K562 (cell line): ENCODE data around the gene TOM1. TPM values are rescaled to one million over a fixed set of nuclear protein-coding genes. Genes with fewer than 3 reads are reported as not detected.

Source experiments
- ATAC-seq: fragments of 200-7000 bp; cut with Tn5 transposase; 3 replicates; pipeline ENCODE4 v1.9.1; 2020; ENCODE audit warnings: moderate library complexity
- BruUV-seq: library from RNA; stranded (reverse); fragments of 400-500 nt; replicated peaks from 2 replicates; lab custom pipeline; 2021; lab: Mats Ljungman, UMichigan
- CTCF ChIA-PET: fragments of 300-600 bp; formaldehyde crosslinking; extraction: SDS; loops from one replicate; lab custom pipeline; 2021; ENCODE audit warnings: low intra/inter-chr PET ratio; lab: Yijun Ruan, JAX
- POLR2A ChIA-PET: fragments of 300-600, 350-650 bp; sonication (Branson Sonifier 250); formaldehyde crosslinking; extraction: SDS; loops from one replicate; lab custom pipeline; 2021; ENCODE audit warnings: antibody characterized with exemption, inconsistent platforms; lab: Yijun Ruan, JAX
- DNase-seq, 4 experiments: peaks; one replicate each; pipeline versions ENCODE4 v3.0.0 to v3.0.0-alpha.2; 2011 to 2018; ENCODE audit warnings: low spot score in 3 of 4, mixed read lengths in 3 of 4; ENCODE audit errors: extremely low read depth in 1 of 4
- FAIRE-seq: peaks from 2 replicates; lab custom pipeline; 2011; peaks lifted over from hg19 to GRCh38; lab: Jason Lieb, UNC
- H2AFZ ChIP-seq: 2 replicates; pipeline ENCODE4 v1.6.0; 2011; ENCODE audit warnings: low read depth, low read length, control low read depth, inconsistent platforms
- H3K27ac ChIP-seq: fragments of 200-600 bp; 3 replicates; pipeline ENCODE4 v1.8.0; 2011; ENCODE audit warnings: low read depth, mild to moderate bottlenecking, control low read depth, inconsistent platforms, low read length, moderate library complexity, mixed read lengths; ENCODE audit errors: extremely low read depth
- H3K27me3 ChIP-seq, 2 experiments: fragments of 300-600 bp in 1 of 2; 2 replicates in 1 of 2; 3 replicates in 1 of 2; pipeline versions ENCODE4 v1.6.0 to v1.8.0; 2011; ENCODE audit warnings: inconsistent platforms in 2 of 2, low read length in 2 of 2, mild to moderate bottlenecking in 1 of 2, mixed read lengths in 1 of 2, moderate library complexity in 1 of 2; ENCODE audit not compliant: control insufficient read depth in 2 of 2, insufficient read depth in 2 of 2
- H3K36me3 ChIP-seq: fragments of 300-600 bp; 3 replicates; pipeline ENCODE4 v1.8.0; 2011; ENCODE audit warnings: mild to moderate bottlenecking, low read length, inconsistent platforms; ENCODE audit not compliant: control insufficient read depth, insufficient read depth
- H3K4me1 ChIP-seq, 2 experiments: fragments of 200-600 bp in 1 of 2; replicated peaks in 1 of 2; 2 replicates in 1 of 2; 3 replicates in 1 of 2; pipeline versions ENCODE4 v1.5.1 to v1.8.0; 2011; ENCODE audit warnings: inconsistent platforms in 2 of 2, low read length in 2 of 2, mild to moderate bottlenecking in 1 of 2, mixed read lengths in 1 of 2, moderate library complexity in 1 of 2; ENCODE audit not compliant: control insufficient read depth in 2 of 2, insufficient read depth in 2 of 2
- H3K4me2 ChIP-seq: 2 replicates; pipeline ENCODE4 v1.6.1; 2011; ENCODE audit warnings: low read length, control low read depth, inconsistent platforms, mixed read lengths; ENCODE audit not compliant: insufficient read depth
- H3K4me3 ChIP-seq: fragments of 200-600 bp; sonication (generic), shearing (Covaris generic); 2 replicates; pipeline ENCODE4 v1.5.1; 2016; ENCODE audit warnings: control low read depth, inconsistent platforms
- H3K79me2 ChIP-seq: fragments of 200-600 bp; 3 replicates; pipeline ENCODE4 v1.8.0; 2011; ENCODE audit warnings: low read length, inconsistent platforms; ENCODE audit not compliant: control insufficient read depth, insufficient read depth
- H3K9ac ChIP-seq, 2 experiments: 2 replicates each; pipeline versions ENCODE4 v1.6.0 to v1.6.1; 2011; ENCODE audit warnings: low read depth in 2 of 2, low read length in 2 of 2, control low read depth in 1 of 2, inconsistent platforms in 1 of 2, mild to moderate bottlenecking in 1 of 2, mixed read lengths in 1 of 2; ENCODE audit not compliant: insufficient read depth in 1 of 2
- H3K9me1 ChIP-seq: one replicate; pipeline ENCODE4 v1.6.0; 2011; ENCODE audit warnings: inconsistent platforms, mild to moderate bottlenecking, low read length, moderate library complexity; ENCODE audit not compliant: control insufficient read depth, insufficient read depth
- H3K9me3 ChIP-seq: replicated peaks from 2 replicates; pipeline ENCODE4 v1.5.1; 2011; ENCODE audit warnings: low read depth, low read length, inconsistent platforms; ENCODE audit not compliant: control insufficient read depth, insufficient read depth
- H4K20me1 ChIP-seq: replicated peaks from 2 replicates; pipeline ENCODE4 v1.6.1; 2011; ENCODE audit warnings: low read length, inconsistent platforms, mixed read lengths; ENCODE audit not compliant: control insufficient read depth, insufficient read depth
- E2F5 ChIP-seq: sonication (generic); formaldehyde crosslinking; IDR thresholded peaks from 2 replicates; pipeline ENCODE4 v1.8.0; 2022; ENCODE audit warnings: mild to moderate bottlenecking, missing genetic modification reagents
- ELK1 ChIP-seq: sonication (generic); formaldehyde crosslinking; IDR thresholded peaks from 2 replicates; pipeline ENCODE4 v1.8.1; 2022; ENCODE audit warnings: missing genetic modification reagents
- MXD1 ChIP-seq: fragments of 250-450 bp; sonication (Bioruptor Pico); IDR thresholded peaks from 2 replicates; pipeline ENCODE4 v1.8.0; 2021; ENCODE audit warnings: borderline replicate concordance, mild to moderate bottlenecking, moderate library complexity; ENCODE audit not compliant: poor library complexity, severe bottlenecking
- NCOA2 ChIP-seq, 2 experiments: fragments of 450-650 bp; IDR thresholded peaks; 2 replicates each; pipeline ENCODE4 v1.6.1; 2018; ENCODE audit warnings: mild to moderate bottlenecking in 2 of 2, moderate library complexity in 1 of 2; ENCODE audit not compliant: partially characterized antibody in 2 of 2
- RBM25 ChIP-seq: fragments of 200-400 bp; formaldehyde crosslinking; IDR thresholded peaks from 2 replicates; pipeline ENCODE4 v1.6.1; 2018; ENCODE audit warnings: low read length, low read depth, moderate library complexity; ENCODE audit not compliant: severe bottlenecking
- RFX7 ChIP-seq: fragments of 250-450 bp; sonication (Bioruptor Pico); IDR thresholded peaks from 2 replicates; pipeline ENCODE4 v1.5.1; 2021; ENCODE audit warnings: mild to moderate bottlenecking
- SETDB1 ChIP-seq: IDR thresholded peaks from one replicate; pipeline ENCODE4 v1.6.1; 2012; ENCODE audit warnings: low read length, control low read depth, inconsistent platforms
- SFPQ ChIP-seq: fragments of 200-400 bp; formaldehyde crosslinking; IDR thresholded peaks from 2 replicates; pipeline ENCODE4 v1.6.1; 2017; ENCODE audit warnings: mild to moderate bottlenecking, low read depth, low read length, moderate library complexity
- SMARCA4 ChIP-seq: fragments of 450-650 bp; IDR thresholded peaks from 2 replicates; pipeline ENCODE4 v1.6.1; 2016
- TEAD1 ChIP-seq, 2 experiments: fragments of 450-650 bp in 1 of 2; sonication (generic) in 1 of 2; formaldehyde crosslinking; IDR thresholded peaks; 2 replicates each; pipeline versions ENCODE4 v1.4.0 to v1.8.0; 2020 to 2022; ENCODE audit warnings: mild to moderate bottlenecking in 2 of 2, missing genetic modification reagents in 1 of 2
- ZNF121 ChIP-seq: sonication (generic); formaldehyde crosslinking; conservative IDR thresholded peaks from 2 replicates; pipeline ENCODE4 v1.8.0; 2022; ENCODE audit warnings: missing genetic modification reagents
- ZNF224 ChIP-seq: sonication (generic); formaldehyde crosslinking; IDR thresholded peaks from 2 replicates; pipeline ENCODE4 v1.8.0; 2022; ENCODE audit warnings: mild to moderate bottlenecking, missing genetic modification reagents
- ZZZ3 ChIP-seq: fragments of 450-650 bp; IDR thresholded peaks from 2 replicates; pipeline ENCODE4 v1.6.1; 2016; ENCODE audit warnings: antibody characterized with exemption, mild to moderate bottlenecking, moderate library complexity
- WGBS: fragments of 100-300 bp; shearing (Covaris generic); methylation state at CpG from one replicate; pipeline ENCODE4 v1.1.6; 2016; ENCODE audit warnings: low coverage, mixed read lengths; ENCODE audit not compliant: insufficient coverage; ENCODE audit errors: missing lambda C conversion rate; 5-methylcytosine and 5-hydroxymethylcytosine counted together
- in situ Hi-C: fragments of 300-500 bp; cut with MboI; formaldehyde crosslinking; loops from 4 replicates; pipeline ENCODE4 v1.15.0; 2018; ENCODE audit warnings: inconsistent platforms, mixed read lengths
- intact Hi-C: fragments of 100-400 bp; cut with micrococcal nuclease; formaldehyde crosslinking; loops from 2 replicates; pipeline ENCODE4 v1.14.2; 2022
- polyA plus RNA-seq, 8 experiments: library from polyadenylated mRNA; depleted of rRNA in 4 of 8; stranded (reverse) in 5 of 8; unstranded in 3 of 8; fragments of >200 nt; fragmentation: Nextera tagmentation in 2 of 8; fragmentation: Illumina TruSeq in 1 of 8; extraction: Ambion mirVana in 2 of 8; extraction: Trizol in 1 of 8; gene quantifications; 2 replicates each; pipeline versions ENCODE4 v1.2.1 to v1.2.3, GENCODE V29; 2011 to 2014; ENCODE audit warnings: inconsistent platforms in 1 of 8, missing spikeins in 1 of 8
- total RNA-seq, 7 experiments: library from RNA; depleted of rRNA in 6 of 7; stranded (reverse); fragments of >200 nt in 6 of 7; fragmentation: Illumina TruSeq in 2 of 7; extraction: Trizol in 2 of 7; gene quantifications; 2 replicates each; pipeline versions ENCODE4 v1.2.1 to v1.2.3, GENCODE V29; 2011 to 2021; ENCODE audit warnings: low replicate concordance in 1 of 7

TOM1 gene
- total and polyA plus RNA-seq, 9 of the 15 experiments (the other 6 are each of a cell fraction or from before 2014, with no cell fraction given): 0.64 to 20.6 (median 12.0) TPM

GRCh38 chr22:35315141-35315854, 15.6 kb downstream of the TOM1 start:
- no peak overlapping the region for H3K27ac ChIP-seq
- FAIRE-seq: no peak
- no TSS peak for BruUV-seq
- ChIA-PET POLR2A (no interaction called here), CTCF (no interaction called here)
- no peak for ATAC-seq
- H3K79me2 ChIP-seq: no peaks in the 10 kb centered on the region
- WGBS: 67% methylated on average over 7 of the region's 12 CpGs
- intact Hi-C loops: no loop called here
- H3K9me3 ChIP-seq: no peaks in the 10 kb centered on the region
- H3K9me1 ChIP-seq: no peaks in the 10 kb centered on the region
- H3K36me3 ChIP-seq: peaks cover 5% of the 10 kb centered on the region; the same call in 2 of the 3 replicates
- in situ Hi-C loops: no loop called here
- H3K4me3 ChIP-seq: no peak overlapping the region
- no peak for TF ChIP-seq ELK1 (CRISPR knock-in tag)
- no peak for TF ChIP-seq SETDB1
- no peak for TF ChIP-seq ZNF121 (CRISPR knock-in tag)
- TF ChIP-seq SFPQ: no peak
- TF ChIP-seq ZNF224 (CRISPR knock-in tag): no peak
- TF ChIP-seq RBM25: no peak
- TF ChIP-seq RFX7 (CRISPR knock-in tag): no peak
- no peak for TF ChIP-seq SMARCA4
- TF ChIP-seq ZZZ3: no peak
- TF ChIP-seq MXD1 (CRISPR knock-in tag): no peak
- TF ChIP-seq TEAD1 (CRISPR knock-in tag; IDR thresholded peaks at IDR 0.05): no peak
- no peak for TF ChIP-seq E2F5 (CRISPR knock-in tag)
- no peak for TF ChIP-seq NCOA2 (IDR thresholded peaks at IDR 0.05; ENCODE audit: partially characterized antibody in 2 of 2)
- H3K4me1 ChIP-seq: peaks cover 0 to 8% of the 10 kb centered on the region in 2 experiments; a peak in 3 of 5 replicates
- H4K20me1 ChIP-seq: no peaks in the 10 kb centered on the region; the same call in 1 of the 2 replicates
- no peak for DNase-seq
- no peaks in the 10 kb centered on the region for H3K27me3 ChIP-seq
- H3K9ac ChIP-seq: no peak overlapping the region
- no peak overlapping the region for H3K4me2 ChIP-seq
- no peak overlapping the region for H2AFZ ChIP-seq
